IMR-90 (cell line): ENCODE results near the gene CFAP61. TPM values are rescaled to one million over a fixed set of nuclear protein-coding genes. Genes with fewer than 3 reads are reported as not detected.

Experiments
- ATAC-seq: fragments of 200-7000 bp; cut with Tn5 transposase; 2 replicates; pipeline ENCODE4 v1.9.1; 2020; ENCODE audit warnings: low read depth, mild to moderate bottlenecking, moderate library complexity
- BruUV-seq: library from RNA; stranded (reverse); fragments of 400-500 nt; replicated peaks from 2 replicates; lab custom pipeline; 2021; lab: Mats Ljungman, UMichigan
- CTCF ChIA-PET: fragments of 300-600 bp; formaldehyde crosslinking; extraction: SDS; loops from one replicate; lab custom pipeline; 2021; ENCODE audit warnings: antibody characterized with exemption; lab: Yijun Ruan, JAX
- POLR2A ChIA-PET: fragments of 300-600 bp; sonication (Branson Sonifier 250); formaldehyde crosslinking; loops from one replicate; lab custom pipeline; 2022; ENCODE audit warnings: antibody characterized with exemption; ENCODE audit not compliant: unreplicated experiment; lab: Charles Lee
- DNase-seq: peaks from one replicate; pipeline ENCODE4 v3.0.0; 2013
- H2AFZ ChIP-seq: replicated peaks from 2 replicates; pipeline ENCODE3; 2013; ENCODE audit warnings: low read length, mild to moderate bottlenecking; ENCODE audit not compliant: poor library complexity
- H2AK5ac ChIP-seq: 2 replicates; pipeline ENCODE4 v1.6.1; 2013; ENCODE audit warnings: low read depth, low read length, inconsistent platforms
- H2AK9ac ChIP-seq: replicated peaks from 2 replicates; pipeline ENCODE3; 2013; ENCODE audit warnings: mild to moderate bottlenecking, low read depth, low read length, moderate library complexity; ENCODE audit not compliant: poor library complexity
- H2BK120ac ChIP-seq: 2 replicates; pipeline ENCODE4 v1.6.1; 2013; ENCODE audit warnings: low read depth, low read length, inconsistent platforms
- H2BK15ac ChIP-seq: 3 replicates; pipeline ENCODE4 v1.6.1; 2013; ENCODE audit warnings: low read depth, low read length, inconsistent platforms
- H2BK20ac ChIP-seq: 2 replicates; pipeline ENCODE4 v1.6.1; 2013; ENCODE audit warnings: low read depth, mild to moderate bottlenecking, inconsistent platforms, low read length, moderate library complexity
- H2BK5ac ChIP-seq: 2 replicates; pipeline ENCODE4 v1.6.1; 2013; ENCODE audit warnings: mild to moderate bottlenecking, low read depth, low read length, inconsistent platforms; ENCODE audit not compliant: poor library complexity, severe bottlenecking
- H3K14ac ChIP-seq: replicated peaks from 2 replicates; pipeline ENCODE4 v1.6.1; 2013; ENCODE audit warnings: low read depth, low read length, inconsistent platforms
- H3K18ac ChIP-seq: 2 replicates; pipeline ENCODE4 v1.6.1; 2013; ENCODE audit warnings: low read depth, low read length, control low read depth
- H3K23ac ChIP-seq: 2 replicates; pipeline ENCODE4 v1.6.1; 2013; ENCODE audit warnings: low read depth, low read length, inconsistent platforms
- H3K27ac ChIP-seq: 2 replicates; pipeline ENCODE4 v1.5.1; 2013; ENCODE audit warnings: mild to moderate bottlenecking, control low read depth, low read length; ENCODE audit not compliant: insufficient read depth
- H3K27me3 ChIP-seq: 2 replicates; pipeline ENCODE4 v1.6.1; 2013; ENCODE audit warnings: low read length; ENCODE audit not compliant: control insufficient read depth, insufficient read depth
- H3K36me3 ChIP-seq: 2 replicates; pipeline ENCODE4 v1.6.1; 2013; ENCODE audit warnings: low read length, mixed read lengths; ENCODE audit not compliant: control insufficient read depth, insufficient read depth
- H3K4ac ChIP-seq: 2 replicates; pipeline ENCODE4 v1.6.1; 2013; ENCODE audit warnings: low read depth, low read length, inconsistent platforms
- H3K4me1 ChIP-seq: 2 replicates; pipeline ENCODE4 v1.6.1; 2013; ENCODE audit warnings: low read length, mixed read lengths; ENCODE audit not compliant: control insufficient read depth, insufficient read depth
- H3K4me2 ChIP-seq: 2 replicates; pipeline ENCODE4 v1.6.1; 2013; ENCODE audit warnings: low read depth, mild to moderate bottlenecking, control low read depth, low read length, moderate library complexity
- H3K4me3 ChIP-seq: 2 replicates; pipeline ENCODE4 v1.5.1; 2013; ENCODE audit warnings: low read depth, mild to moderate bottlenecking, control low read depth, low read length, moderate library complexity; ENCODE audit not compliant: insufficient read depth
- H3K56ac ChIP-seq: 2 replicates; pipeline ENCODE4 v1.6.1; 2013; ENCODE audit warnings: low read length, inconsistent platforms; ENCODE audit not compliant: insufficient read depth; ENCODE audit errors: extremely low read depth
- H3K79me1 ChIP-seq, 2 experiments: 2 replicates each; pipeline ENCODE4 v1.6.1; 2013; ENCODE audit warnings: low read length in 2 of 2, inconsistent platforms in 1 of 2, low read depth in 1 of 2
- H3K9ac ChIP-seq: 2 replicates; pipeline ENCODE4 v1.6.1; 2013; ENCODE audit warnings: low read depth, low read length, control low read depth
- H3K9me1 ChIP-seq: 2 replicates; pipeline ENCODE4 v1.6.1; 2013; ENCODE audit warnings: low read length, inconsistent platforms; ENCODE audit not compliant: insufficient read depth
- H3K9me3 ChIP-seq: 2 replicates; pipeline ENCODE4 v1.6.1; 2013; ENCODE audit warnings: low read length; ENCODE audit not compliant: control insufficient read depth, insufficient read depth
- H4K20me1 ChIP-seq: 2 replicates; pipeline ENCODE4 v1.6.1; 2013; ENCODE audit warnings: low read length, inconsistent platforms; ENCODE audit not compliant: insufficient read depth
- H4K5ac ChIP-seq: 2 replicates; pipeline ENCODE4 v1.6.1; 2013; ENCODE audit warnings: mild to moderate bottlenecking, low read depth, low read length, control low read depth
- H4K8ac ChIP-seq, 2 experiments: 2 replicates each; pipeline ENCODE4 v1.6.1; 2013; ENCODE audit warnings: low read depth in 2 of 2, low read length in 2 of 2, control low read depth in 1 of 2, inconsistent platforms in 1 of 2
- H4K91ac ChIP-seq: 2 replicates; pipeline ENCODE4 v1.6.1; 2013; ENCODE audit warnings: low read depth, low read length, inconsistent platforms; ENCODE audit not compliant: insufficient read depth
- CEBPB ChIP-seq: IDR thresholded peaks from 2 replicates; pipeline ENCODE4 v1.6.1; 2012; ENCODE audit warnings: low read depth, low read length, improper control_type of control experiment
- CHD1 ChIP-seq: IDR thresholded peaks from 2 replicates; pipeline ENCODE4 v1.6.1; 2012; ENCODE audit warnings: low read depth, low read length, improper control_type of control experiment
- CTCF ChIP-seq: conservative IDR thresholded peaks from 2 replicates; pipeline ENCODE4 v1.5.1; 2012; ENCODE audit warnings: mild to moderate bottlenecking, low read depth, low read length, improper control_type of control experiment
- FOS ChIP-seq: fragments of 150-350 bp; IDR thresholded peaks from 2 replicates; pipeline ENCODE4 v1.6.1; 2016; ENCODE audit warnings: low read depth, low read length
- MAFK ChIP-seq: IDR thresholded peaks from 2 replicates; pipeline ENCODE4 v1.6.1; 2012; ENCODE audit warnings: low read depth, low read length, improper control_type of control experiment
- MAZ ChIP-seq: IDR thresholded peaks from 2 replicates; pipeline ENCODE4 v1.6.1; 2012; ENCODE audit warnings: low read depth, mild to moderate bottlenecking, low read length, improper control_type of control experiment, moderate library complexity, borderline replicate concordance
- NFE2L2 ChIP-seq: fragments of 150-350 bp; IDR thresholded peaks from 2 replicates; pipeline ENCODE4 v1.6.1; 2016; ENCODE audit warnings: low read depth, mild to moderate bottlenecking, low read length
- POLR2A ChIP-seq: IDR thresholded peaks from 2 replicates; pipeline ENCODE4 v1.6.1; 2012; ENCODE audit warnings: mild to moderate bottlenecking, low read depth, low read length
- RAD21 ChIP-seq: IDR thresholded peaks from 2 replicates; pipeline ENCODE4 v1.6.1; 2012; ENCODE audit warnings: low read length, improper control_type of control experiment
- RCOR1 ChIP-seq: IDR thresholded peaks from 2 replicates; pipeline ENCODE4 v1.6.1; 2012; ENCODE audit warnings: mild to moderate bottlenecking, low read length, improper control_type of control experiment; ENCODE audit not compliant: insufficient replicate concordance
- RFX5 ChIP-seq: IDR thresholded peaks from 2 replicates; pipeline ENCODE4 v1.8.0; 2012; ENCODE audit warnings: low read depth, mild to moderate bottlenecking, low read length, moderate library complexity
- SMC3 ChIP-seq: fragments of 150-350 bp; IDR thresholded peaks from 2 replicates; pipeline ENCODE4 v1.6.1; 2016; ENCODE audit warnings: low read depth, mild to moderate bottlenecking, antibody characterized with exemption, low read length, moderate library complexity
- USF2 ChIP-seq: fragments of 150-350 bp; IDR thresholded peaks from 2 replicates; pipeline ENCODE4 v1.6.1; 2017; ENCODE audit warnings: mild to moderate bottlenecking, antibody characterized with exemption, low read length, low read depth
- WGBS, 2 experiments: methylation state at CpG; one replicate each; pipeline versions ENCODE4 v1.1.5 to v1.1.7; 2013; ENCODE audit warnings: missing lambda C conversion rate in 2 of 2; ENCODE audit not compliant: insufficient read length in 1 of 2; ENCODE audit errors: extremely low coverage in 2 of 2; 5-methylcytosine and 5-hydroxymethylcytosine counted together
- dilution Hi-C: fragments of 300-500 bp; cut with HindIII; formaldehyde crosslinking; loops from one replicate; pipeline ENCODE4 v1.14.3; 2018; ENCODE audit warnings: low sequenced_read_pairs; ENCODE audit not compliant: unreplicated experiment
- in situ Hi-C: fragments of 300-500 bp; cut with MboI; formaldehyde crosslinking; loops from 3 replicates; pipeline ENCODE4 v1.14.3; 2019; ENCODE audit warnings: low sequenced_read_pairs, inconsistent platforms, mixed read lengths
- intact Hi-C: fragments of 100-400 bp; cut with micrococcal nuclease; formaldehyde crosslinking; loops from 2 replicates; pipeline ENCODE4 v1.10.0; 2022
- polyA plus RNA-seq, 3 experiments: library from polyadenylated mRNA; depleted of rRNA; stranded (reverse); fragments of >200 nt; gene quantifications; 2 replicates each; pipeline ENCODE4 v1.2.3, GENCODE V29; 2012; ENCODE audit warnings: low replicate concordance in 1 of 3
- total RNA-seq: library from RNA; depleted of rRNA; stranded (reverse); fragments of >200 nt; gene quantifications from 2 replicates; pipeline ENCODE4 v1.2.3, GENCODE V29; 2012

Gene CFAP61
- total and polyA plus RNA-seq, 2 of the 4 experiments (the other 2 are of a cell fraction), result 0.07 TPM; not detected in 1

GRCh38 chr20:20161611-20162010 is 109.3 kb downstream of the CFAP61 start:
- no peaks in the 10 kb centered on the region for H3K9me1 ChIP-seq
- no peak overlapping the region for H2AK9ac ChIP-seq
- DNase-seq (no peak), ATAC-seq (no peak)
- no peak overlapping the region for H2BK15ac ChIP-seq
- H2BK5ac ChIP-seq, result no peak overlapping the region
- no peak overlapping the region for H4K8ac ChIP-seq
- intact Hi-C loops, result no loop called here
- H3K79me1 ChIP-seq, result no peaks in the 10 kb centered on the region
- no peak overlapping the region for H4K91ac ChIP-seq
- BruUV-seq, result no TSS peak
- H3K9me3 ChIP-seq, result no peaks in the 10 kb centered on the region
- no peak overlapping the region for H2AK5ac ChIP-seq
- POLR2A ChIA-PET, result no interaction called here
- H2BK120ac ChIP-seq, result no peak overlapping the region
- H3K18ac ChIP-seq, result no peak overlapping the region
- no peak overlapping the region for H4K5ac ChIP-seq
- WGBS, 2 experiments, result no CpG with 5 or more reads among the region's 4 CpGs
- no peak overlapping the region for H3K4ac ChIP-seq
- no peak overlapping the region for H3K56ac ChIP-seq
- H2AFZ ChIP-seq, result no peak overlapping the region
- no peaks in the 10 kb centered on the region for H4K20me1 ChIP-seq
- in situ Hi-C loops, result no loop called here
- H3K4me2 ChIP-seq, result no peak overlapping the region
- H3K23ac ChIP-seq, result no peak overlapping the region
- no peak overlapping the region for H3K4me3 ChIP-seq
- H3K9ac ChIP-seq, result no peak overlapping the region
- H2BK20ac ChIP-seq, result no peak overlapping the region
- H3K27me3 ChIP-seq, result no peaks in the 10 kb centered on the region
- H3K4me1 ChIP-seq, result no peaks in the 10 kb centered on the region
- H3K27ac ChIP-seq, result no peak overlapping the region
- no peaks in the 10 kb centered on the region for H3K36me3 ChIP-seq
- CTCF ChIA-PET, result no interaction called here
- dilution Hi-C loops, result no loop called here
- no peak overlapping the region for H3K14ac ChIP-seq
- no peak for TF ChIP-seq RFX5
- no peak for TF ChIP-seq MAFK
- TF ChIP-seq NFE2L2, result no peak
- TF ChIP-seq RAD21, result no peak
- TF ChIP-seq POLR2A, result no peak
- TF ChIP-seq USF2, result no peak
- TF ChIP-seq CTCF, result no peak
- TF ChIP-seq MAZ, result no peak
- TF ChIP-seq FOS, result no peak
- TF ChIP-seq SMC3, result no peak
- no peak for TF ChIP-seq CHD1
- no peak for TF ChIP-seq CEBPB
- no peak for TF ChIP-seq RCOR1
